ENCODE results near the gene TM9SF4. TPM values are rescaled to one million over a fixed set of nuclear protein-coding genes. Genes with fewer than 3 reads are reported as not detected.

Gene TM9SF4
- polyA plus RNA-seq, 1 experiment: 75.6 TPM

- ChIA-PET POLR2A (no interaction called here), CTCF (interaction anchor here (1.0 to 1.3 kb wide), 3 partner anchors 20 to 249 kb away, joined by 3 to 5 read pairs (median 3); no protein-coding TSS in a partner anchor)
- peaks cover 15% of the 10 kb centered on the region for H3K27me3 ChIP-seq (ENCODE audit: control insufficient read depth, insufficient read depth, low read length)
- no peak overlapping the region for H3K27ac ChIP-seq (ENCODE audit: low read depth, low read length)
- no peak for TF ChIP-seq CTCF (IDR thresholded peaks at IDR 0.05; ENCODE audit: low read depth, low read length)
- no peaks in the 10 kb centered on the region for H3K9me3 ChIP-seq (ENCODE audit: control insufficient read depth, insufficient read depth, low read length)
- no peak for DNase-seq (ENCODE audit: low read depth, low spot score)
- H3K4me3 ChIP-seq (ENCODE audit: low read depth, low read length): no peak overlapping the region
Measured at GRCh38 chr20:32071395-32072167, 37.9 kb upstream of the TM9SF4 start.

DNA sequence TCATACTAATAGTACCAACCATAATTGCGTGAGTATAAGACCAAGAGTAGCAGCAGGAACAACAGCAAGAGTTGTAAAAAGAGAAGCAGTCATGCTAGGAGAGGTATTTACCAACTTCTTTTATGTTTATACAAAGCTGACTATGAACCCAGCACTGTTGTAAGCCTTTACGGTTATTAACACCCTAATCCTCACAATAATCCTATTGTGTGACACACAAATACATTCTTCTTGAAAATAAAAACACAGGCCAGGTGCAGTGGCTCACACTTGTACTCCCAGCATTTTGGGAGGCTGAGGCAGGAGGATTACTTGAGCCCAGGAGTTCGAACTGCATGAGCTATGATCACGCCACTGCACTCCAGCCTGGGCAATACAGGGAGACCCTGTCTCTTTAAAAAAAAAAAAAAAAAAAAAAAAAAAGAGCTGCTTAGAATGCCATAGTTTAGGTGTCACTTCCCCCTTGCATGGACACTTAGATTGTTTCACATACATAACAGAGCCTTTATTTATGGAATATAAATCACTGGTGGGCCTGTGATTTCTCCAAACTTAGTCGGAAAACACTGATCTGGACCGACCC lies 37.3 kb upstream of the TM9SF4 start:
- no peak overlapping the region for H3K4me3 ChIP-seq (ENCODE audit: low read depth, low read length)
- ChIA-PET CTCF (interaction anchor here (0.6 to 1.3 kb wide), 5 partner anchors 20 to 249 kb away, joined by 3 to 5 read pairs (median 3); no protein-coding TSS in a partner anchor), POLR2A (interaction anchor here (0.6 kb wide), 1 partner anchor 40 kb away, joined by 4 read pairs; no protein-coding TSS in a partner anchor)
- H3K27me3 ChIP-seq (ENCODE audit: control insufficient read depth, insufficient read depth, low read length): peaks cover 21% of the 10 kb centered on the region
- no peak for DNase-seq (ENCODE audit: low read depth, low spot score)
- H3K9me3 ChIP-seq (ENCODE audit: control insufficient read depth, insufficient read depth, low read length): no peaks in the 10 kb centered on the region
- no peak overlapping the region for H3K27ac ChIP-seq (ENCODE audit: low read depth, low read length)
- TF ChIP-seq CTCF (IDR thresholded peaks at IDR 0.05; ENCODE audit: low read depth, low read length): no peak

DNA sequence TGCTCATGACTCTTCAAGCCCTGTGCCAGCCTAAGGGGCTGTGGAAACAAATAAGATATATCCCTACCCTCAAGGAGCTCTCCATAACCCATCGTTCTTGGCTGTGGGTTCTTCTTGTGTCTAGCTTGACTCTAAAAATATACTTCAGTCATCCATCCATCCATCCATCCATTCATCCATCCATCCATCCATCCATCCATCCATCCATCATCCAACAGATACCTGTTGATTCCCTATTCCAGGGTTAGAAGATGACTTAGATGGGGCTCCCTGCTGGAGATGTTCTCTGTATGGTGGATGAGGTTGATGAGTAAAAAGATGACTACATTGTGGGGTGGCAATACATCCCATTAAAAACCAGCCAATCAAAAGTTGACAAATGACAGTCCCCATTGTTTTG lies 34.0 kb upstream of the TM9SF4 start:
- no peaks in the 10 kb centered on the region for H3K9me3 ChIP-seq (ENCODE audit: control insufficient read depth, insufficient read depth, low read length)
- no peak overlapping the region for H3K4me3 ChIP-seq (ENCODE audit: low read depth, low read length)
- TF ChIP-seq CTCF (IDR thresholded peaks at IDR 0.05; ENCODE audit: low read depth, low read length): no peak
- CTCF ChIA-PET: interaction anchor here (0.8 to 1.5 kb wide), 4 partner anchors 16 to 222 kb away, joined by 3 to 5 read pairs (median 3); no protein-coding TSS in a partner anchor
- no peak for DNase-seq (ENCODE audit: low read depth, low spot score)
- POLR2A ChIA-PET: no interaction called here
- H3K27me3 ChIP-seq (ENCODE audit: control insufficient read depth, insufficient read depth, low read length): peaks cover 32% of the 10 kb centered on the region
- H3K27ac ChIP-seq (ENCODE audit: low read depth, low read length): no peak overlapping the region

- POLR2A ChIA-PET: no interaction called here
- H3K27me3 ChIP-seq (ENCODE audit: control insufficient read depth, insufficient read depth, low read length): peaks cover 42% of the 10 kb centered on the region
- no peak for TF ChIP-seq CTCF (IDR thresholded peaks at IDR 0.05; ENCODE audit: low read depth, low read length)
Measured at GRCh38 chr20:32077190-32077589, 32.3 kb upstream of the TM9SF4 start.

GRCh38 chr20:32078322-32078721 lies 31.2 kb upstream of the TM9SF4 start:
- CTCF ChIA-PET: no interaction called here
- no peak for TF ChIP-seq CTCF (IDR thresholded peaks at IDR 0.05; ENCODE audit: low read depth, low read length)
- no peak overlapping the region for H3K27ac ChIP-seq (ENCODE audit: low read depth, low read length)
- no peak overlapping the region for H3K4me3 ChIP-seq (ENCODE audit: low read depth, low read length)
- H3K9me3 ChIP-seq (ENCODE audit: control insufficient read depth, insufficient read depth, low read length): no peaks in the 10 kb centered on the region
- no peak for DNase-seq (ENCODE audit: low read depth, low spot score)
- POLR2A ChIA-PET: no interaction called here
- H3K27me3 ChIP-seq (ENCODE audit: control insufficient read depth, insufficient read depth, low read length): peaks cover 42% of the 10 kb centered on the region

More at GRCh38 chr20:32077190-32077589, 32.3 kb upstream of the TM9SF4 start:
- no peak overlapping the region for H3K27ac ChIP-seq (ENCODE audit: low read depth, low read length)
- no peak overlapping the region for H3K4me3 ChIP-seq (ENCODE audit: low read depth, low read length)
- no peaks in the 10 kb centered on the region for H3K9me3 ChIP-seq (ENCODE audit: control insufficient read depth, insufficient read depth, low read length)
- CTCF ChIA-PET: no interaction called here
- no peak for DNase-seq (ENCODE audit: low read depth, low spot score)
